Measurements from ENCODE around the gene TBCD.

TBCD gene

GRCh38 chr17:82862737-82863382 is 111.0 kb downstream of the TBCD start:
- TF ChIP-seq CTCF (IDR thresholded peaks at IDR 0.05; ENCODE audit: low read depth, low read length) (no peak), MAX (IDR thresholded peaks at IDR 0.05; ENCODE audit: low read depth, low read length) (no peak), MYC (IDR thresholded peaks at IDR 0.05; ENCODE audit: low read depth, low read length) (no peak), POLR2A (IDR thresholded peaks at IDR 0.05; ENCODE audit: extremely low read depth, insufficient read length) (no peak)
- H3K4me3 ChIP-seq (ENCODE audit: low read depth, low read length) = no peak overlapping the region
- DNase-seq (ENCODE audit: low read depth) = no peak

- no peak for DNase-seq (ENCODE audit: low read depth)
- H3K4me3 ChIP-seq (ENCODE audit: low read depth, low read length) = no peak overlapping the region
Measured at GRCh38 chr17:82863383-82863940, 111.6 kb downstream of the TBCD start.

GRCh38 chr17:82863941-82864712 is 112.3 kb downstream of the TBCD start:
- TF ChIP-seq CTCF (IDR thresholded peaks at IDR 0.05; ENCODE audit: low read depth, low read length) (no peak), MYC (IDR thresholded peaks at IDR 0.05; ENCODE audit: low read depth, low read length) (peak; percentile 75), MAX (IDR thresholded peaks at IDR 0.05; ENCODE audit: low read depth, low read length) (peak; percentile 86)
- H3K4me3 ChIP-seq (ENCODE audit: low read depth, low read length) = no peak overlapping the region
- DNase-seq (ENCODE audit: low read depth) = peak; percentile 96

More at GRCh38 chr17:82863383-82863940, 111.6 kb downstream of the TBCD start:
- TF ChIP-seq POLR2A (IDR thresholded peaks at IDR 0.05; ENCODE audit: extremely low read depth, insufficient read length) (no peak), CTCF (IDR thresholded peaks at IDR 0.05; ENCODE audit: low read depth, low read length) (no peak), MAX (IDR thresholded peaks at IDR 0.05; ENCODE audit: low read depth, low read length) (no peak), MYC (IDR thresholded peaks at IDR 0.05; ENCODE audit: low read depth, low read length) (no peak)

GRCh38 chr17:82864713-82865248 is 112.9 kb downstream of the TBCD start:
- TF ChIP-seq POLR2A (IDR thresholded peaks at IDR 0.05; ENCODE audit: extremely low read depth, insufficient read length) = no peak
- TF ChIP-seq MYC (IDR thresholded peaks at IDR 0.05; ENCODE audit: low read depth, low read length) = no peak
- TF ChIP-seq CTCF (IDR thresholded peaks at IDR 0.05; ENCODE audit: low read depth, low read length) = no peak
- TF ChIP-seq MAX (IDR thresholded peaks at IDR 0.05; ENCODE audit: low read depth, low read length) = no peak
- no peak for DNase-seq (ENCODE audit: low read depth)
- H3K4me3 ChIP-seq (ENCODE audit: low read depth, low read length) = no peak overlapping the region

GRCh38 chr17:82865274-82865673 is 113.4 kb downstream of the TBCD start:
- no peak overlapping the region for H3K4me3 ChIP-seq (ENCODE audit: low read depth, low read length)
- TF ChIP-seq CTCF (IDR thresholded peaks at IDR 0.05; ENCODE audit: low read depth, low read length) (no peak), POLR2A (IDR thresholded peaks at IDR 0.05; ENCODE audit: extremely low read depth, insufficient read length) (no peak), MAX (IDR thresholded peaks at IDR 0.05; ENCODE audit: low read depth, low read length) (no peak), MYC (IDR thresholded peaks at IDR 0.05; ENCODE audit: low read depth, low read length) (no peak)
- no peak for DNase-seq (ENCODE audit: low read depth)

All from NB4 (cell line).